DOHH2 (cell line): ENCODE measurements around the gene FSTL4.

Experiments
- H3F3A ChIP-seq: fragments of 200-600 bp; sonication (generic), shearing (Covaris generic); 2 replicates; pipeline ENCODE4 v1.6.0; 2016; ENCODE audit warnings: antibody characterized with exemption, mild to moderate bottlenecking; ENCODE audit not compliant: control insufficient read depth, insufficient read depth
- H3K27ac ChIP-seq: fragments of 200-600 bp; sonication (generic); 2 replicates; pipeline ENCODE4 v1.5.1; 2014; ENCODE audit warnings: low read depth, mild to moderate bottlenecking, low read length, moderate library complexity
- H3K27me3 ChIP-seq: fragments of 200-600 bp; sonication (generic); 2 replicates; pipeline ENCODE4 v1.6.1; 2014; ENCODE audit warnings: mild to moderate bottlenecking, low read length, mixed read lengths; ENCODE audit not compliant: control insufficient read depth
- H3K36me3 ChIP-seq: fragments of 200-600 bp; sonication (generic); 2 replicates; pipeline ENCODE4 v1.6.1; 2014; ENCODE audit warnings: mild to moderate bottlenecking, low read length, moderate library complexity, mixed read lengths; ENCODE audit not compliant: control insufficient read depth
- H3K4me1 ChIP-seq: fragments of 200-600 bp; sonication (generic); 2 replicates; pipeline ENCODE4 v1.6.1; 2014; ENCODE audit warnings: mild to moderate bottlenecking, low read length, mixed read lengths; ENCODE audit not compliant: control insufficient read depth
- H3K4me2 ChIP-seq: fragments of 200-600 bp; sonication (generic); 2 replicates; pipeline ENCODE4 v1.6.0; 2014; ENCODE audit warnings: mild to moderate bottlenecking, low read length, moderate library complexity
- H3K4me3 ChIP-seq: fragments of 200-600 bp; sonication (generic); 2 replicates; pipeline ENCODE4 v1.5.1; 2014; ENCODE audit warnings: mild to moderate bottlenecking, low read length, mixed read lengths
- H3K79me2 ChIP-seq: fragments of 200-600 bp; sonication (generic); 2 replicates; pipeline ENCODE4 v1.6.1; 2014; ENCODE audit warnings: mild to moderate bottlenecking, low read length, mixed read lengths; ENCODE audit not compliant: control insufficient read depth
- H3K9me2 ChIP-seq: fragments of 200-600 bp; sonication (generic); replicated peaks from 2 replicates; pipeline ENCODE4 v1.6.1; 2014; ENCODE audit warnings: mild to moderate bottlenecking, low read length, mixed read lengths; ENCODE audit not compliant: control insufficient read depth
- H3K9me3 ChIP-seq: fragments of 200-600 bp; sonication (generic); 2 replicates; pipeline ENCODE4 v1.6.1; 2014; ENCODE audit warnings: antibody characterized with exemption, low read length, mixed read lengths; ENCODE audit not compliant: control insufficient read depth, insufficient read depth
- H4K20me1 ChIP-seq: fragments of 200-600 bp; sonication (generic); 2 replicates; pipeline ENCODE4 v1.6.0; 2014; ENCODE audit warnings: low read depth, mild to moderate bottlenecking, antibody characterized with exemption, low read length, moderate library complexity; ENCODE audit not compliant: control insufficient read depth, insufficient read depth
- CTCF ChIP-seq: fragments of 200-600 bp; sonication (generic); IDR thresholded peaks from one replicate; pipeline ENCODE4 v1.5.1; 2014; ENCODE audit warnings: antibody characterized with exemption, mild to moderate bottlenecking, low read depth, low read length; ENCODE audit not compliant: poor library complexity, severe bottlenecking
- EZH2phosphoT487 ChIP-seq: fragments of 200-600 bp; sonication (generic); IDR thresholded peaks from 2 replicates; pipeline ENCODE4 v1.6.1; 2017; ENCODE audit warnings: borderline replicate concordance, mild to moderate bottlenecking, antibody characterized with exemption, low read length, moderate library complexity, mixed read lengths

Gene FSTL4

GRCh38 chr5:133403741-133404364 lies 208.5 kb downstream of the FSTL4 start:
- no peaks in the 10 kb centered on the region for H3K9me2 ChIP-seq
- no peaks in the 10 kb centered on the region for H3K36me3 ChIP-seq

GRCh38 chr5:133402775-133403174 lies 209.6 kb downstream of the FSTL4 start:
- H3K79me2 ChIP-seq, result no peaks in the 10 kb centered on the region
- no peak overlapping the region for H3K27ac ChIP-seq
- H3K4me3 ChIP-seq, result no peak overlapping the region
- TF ChIP-seq CTCF (no peak), EZH2phosphoT487 (no peak)
- no peak overlapping the region for H3K4me2 ChIP-seq
- H3K9me2 ChIP-seq, result no peaks in the 10 kb centered on the region
- no peaks in the 10 kb centered on the region for H4K20me1 ChIP-seq
- H3K36me3 ChIP-seq, result no peaks in the 10 kb centered on the region
- H3K9me3 ChIP-seq, result no peaks in the 10 kb centered on the region
- no peaks in the 10 kb centered on the region for H3K27me3 ChIP-seq
- H3K4me1 ChIP-seq, result peaks cover 9% of the 10 kb centered on the region
- H3F3A ChIP-seq, result no peaks in the 10 kb centered on the region

More at GRCh38 chr5:133403741-133404364, 208.5 kb downstream of the FSTL4 start:
- Histone ChIP-seq H3K4me3 (no peak overlapping the region), H3K27ac (no peak overlapping the region), H3K79me2 (no peaks in the 10 kb centered on the region), H4K20me1 (no peaks in the 10 kb centered on the region), H3F3A (no peaks in the 10 kb centered on the region), H3K27me3 (no peaks in the 10 kb centered on the region), H3K4me2 (no peak overlapping the region), H3K4me1 (no peaks in the 10 kb centered on the region), H3K9me3 (no peaks in the 10 kb centered on the region)
- TF ChIP-seq CTCF, result no peak
- no peak for TF ChIP-seq EZH2phosphoT487

- Histone ChIP-seq H3K4me2 (no peak overlapping the region), H3K9me3 (no peaks in the 10 kb centered on the region)
- TF ChIP-seq EZH2phosphoT487 (no peak), CTCF (no peak)
Observed at GRCh38 chr5:133401731-133402347, 210.5 kb downstream of the FSTL4 start.

More at GRCh38 chr5:133401731-133402347, 210.5 kb downstream of the FSTL4 start:
- Histone ChIP-seq H3K27me3 (no peaks in the 10 kb centered on the region), H3K9me2 (no peaks in the 10 kb centered on the region), H3K27ac (no peak overlapping the region), H3K4me3 (no peak overlapping the region), H3K4me1 (peaks cover 19% of the 10 kb centered on the region), H3K36me3 (no peaks in the 10 kb centered on the region), H3F3A (no peaks in the 10 kb centered on the region), H3K79me2 (no peaks in the 10 kb centered on the region), H4K20me1 (no peaks in the 10 kb centered on the region)
